Stimulated activated CD4-positive, alpha-beta T cell treated with anti-CD3 and anti-CD28 coated beads, TNF-alpha, amount 100 ng/mL, for 48 hours (primary cell): ENCODE measurements around the gene GPR152.
A peak's percentile ranks its signal among the peaks of the same experiment; 100 is the strongest.
"Not testable (repeated sequence)": the region's sequence is repeated elsewhere in the genome, so short reads cannot be mapped to it uniquely, and the experiment has no call there.

Source experiments
- DNase-seq, 3 donors: peaks; one replicate each; pipeline ENCODE4 v3.0.0-alpha.2; 2020; ENCODE audit warnings: low read depth in 3 of 3

Gene GPR152

GRCh38 chr11:67409781-67410368 is 42.7 kb downstream of the GPR152 start:
- no peak for DNase-seq

- DNase-seq = peak in 1 of 3 donors; percentile 40
Observed at GRCh38 chr11:67409261-67409666, 43.3 kb downstream of the GPR152 start.

- DNase-seq = no peak
Observed at GRCh38 chr11:67408437-67409200, 43.9 kb downstream of the GPR152 start.

- no peak for DNase-seq
Observed at GRCh38 chr11:67407688-67408163, 44.8 kb downstream of the GPR152 start.

- no peak for DNase-seq
Observed at GRCh38 chr11:67406969-67407687, 45.4 kb downstream of the GPR152 start.

GRCh38 chr11:67406420-67406968 is 46.0 kb downstream of the GPR152 start:
- no peak for DNase-seq

GRCh38 chr11:67405688-67406339 is 46.7 kb downstream of the GPR152 start:
- no peak for DNase-seq

GRCh38 chr11:67405196-67405567 is 47.3 kb downstream of the GPR152 start:
- no peak for DNase-seq

GRCh38 chr11:67404515-67405195 is 47.9 kb downstream of the GPR152 start:
- no peak for DNase-seq

- not testable (repeated sequence) for DNase-seq
Observed at GRCh38 chr11:67403085-67403484, 49.4 kb downstream of the GPR152 start.

- not testable (repeated sequence) for DNase-seq
Observed at GRCh38 chr11:67402192-67402839, 50.2 kb downstream of the GPR152 start.

- DNase-seq = peak; percentile 84 to 90 (median 90)
Observed at GRCh38 chr11:67401495-67402191, 50.9 kb downstream of the GPR152 start, which contains the start of gene PPP1CA. PPP1CA (minus strand) TSS chr11:67401858; CDS start chr11:67401782, 76 bp downstream.
